Measurements from ENCODE around the gene KLK11.

KLK11 gene

DNA sequence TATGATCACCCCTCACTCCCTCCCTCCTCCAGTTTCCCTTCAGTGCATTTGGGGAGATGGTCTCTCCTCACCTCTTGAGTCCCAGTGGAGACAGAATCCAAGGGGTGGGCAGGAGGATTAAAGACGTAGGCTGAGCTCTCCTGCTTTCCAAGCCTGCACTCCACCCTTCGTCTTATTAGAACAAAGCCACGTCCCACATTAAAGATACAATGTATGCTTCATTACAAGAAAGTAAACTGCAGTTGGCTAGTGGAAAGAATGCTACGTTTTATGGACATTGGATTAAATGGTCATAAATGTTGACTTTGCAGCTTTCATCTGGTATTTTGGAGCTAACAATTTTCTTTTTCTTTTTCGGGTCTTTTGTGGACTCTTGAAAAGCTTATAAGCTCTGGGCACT lies 1.5 kb upstream of the KLK11 start:
- no peak for DNase-seq (ENCODE audit: low read depth)

GRCh38 chr19:51027126-51027806 lies 850 bp upstream of the KLK11 start:
- no peak for DNase-seq (ENCODE audit: low read depth)

DNA sequence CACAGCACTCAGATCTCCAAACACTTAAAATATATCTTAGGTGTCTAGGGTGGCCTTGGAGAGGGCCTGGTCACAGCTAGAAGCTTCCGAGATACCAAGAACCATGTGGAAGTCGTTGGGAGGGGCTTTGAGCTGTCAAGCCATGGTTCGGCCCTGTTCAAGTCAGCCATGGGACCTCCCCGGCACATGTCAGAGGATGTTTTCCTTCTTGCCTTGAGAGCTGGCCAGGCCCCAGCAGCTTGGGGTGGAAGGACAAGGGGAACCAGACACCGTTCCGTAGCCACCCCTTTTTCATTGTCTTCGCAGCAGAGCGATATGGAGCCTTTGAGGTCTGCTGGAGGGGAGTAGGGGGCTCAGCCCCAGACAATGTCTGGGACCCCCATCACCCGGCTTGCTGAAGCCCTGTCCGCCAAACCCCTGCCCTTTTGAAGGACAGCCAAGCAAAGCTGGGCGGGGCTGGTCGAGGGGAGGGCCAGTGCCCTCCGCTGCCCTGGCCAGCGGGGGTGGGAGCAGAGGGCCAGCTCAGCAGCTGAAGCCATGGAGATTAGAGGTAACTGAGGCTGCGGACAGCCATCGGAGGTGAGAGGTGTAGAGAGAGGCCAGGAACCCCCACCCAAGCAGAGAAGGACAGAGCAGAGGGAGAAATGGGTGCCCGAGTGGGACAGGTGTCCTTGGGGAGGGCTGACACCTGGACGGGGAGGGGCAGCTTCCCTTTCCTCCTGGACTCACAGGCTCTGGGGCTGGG lies 435 bp downstream of the KLK11 start:
- DNase-seq (ENCODE audit: low read depth), result no peak

- no peak for DNase-seq (ENCODE audit: low read depth)
These were observed 1.0 kb downstream of the KLK11 start for GRCh38 chr19:51025401-51025800.

- DNase-seq (ENCODE audit: low read depth), result no peak
These were observed 1.5 kb downstream of the KLK11 start for GRCh38 chr19:51024924-51025323.

DNA sequence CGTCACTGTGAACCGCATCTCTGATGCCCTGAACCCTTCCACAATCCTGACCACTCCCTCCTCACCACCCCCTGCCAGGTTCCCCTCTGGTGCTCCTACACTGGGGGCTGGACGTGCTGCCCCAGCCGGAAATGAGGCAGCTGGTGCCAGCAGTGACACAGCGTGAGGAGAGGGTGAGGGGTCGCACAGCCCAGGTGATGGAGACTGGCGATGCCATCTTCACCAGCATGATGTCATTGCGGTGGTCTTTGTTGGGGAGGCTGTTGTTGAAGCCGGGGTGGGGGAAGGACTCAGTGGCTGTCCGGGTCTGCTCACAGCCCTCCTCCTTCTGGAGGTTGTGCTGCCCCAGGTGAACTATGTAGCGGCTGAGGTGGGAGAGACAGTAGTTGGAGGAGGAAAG lies 2.5 kb downstream of the KLK11 start:
- DNase-seq (ENCODE audit: low read depth), result no peak

DNA sequence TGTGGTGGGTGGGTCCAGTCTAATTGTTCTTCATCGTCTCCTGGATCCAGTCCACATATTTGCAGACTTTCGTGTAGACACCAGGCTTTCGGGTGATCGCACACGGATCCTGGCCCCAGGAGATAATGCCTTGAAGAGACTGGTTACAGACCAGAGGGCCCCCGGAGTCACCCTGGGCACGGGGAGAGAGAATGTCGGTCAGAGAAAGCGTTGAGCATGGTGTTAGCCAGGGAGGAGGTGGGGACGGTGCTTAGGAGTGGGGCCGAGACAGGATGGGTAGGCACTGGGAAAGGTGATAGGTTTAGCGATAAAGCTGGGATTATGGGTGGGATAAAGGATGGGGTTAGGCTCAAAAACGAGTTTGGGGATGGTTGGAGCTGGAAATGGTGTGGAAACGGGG lies 3.9 kb downstream of the KLK11 start:
- DNase-seq (ENCODE audit: low read depth), result no peak

DNA sequence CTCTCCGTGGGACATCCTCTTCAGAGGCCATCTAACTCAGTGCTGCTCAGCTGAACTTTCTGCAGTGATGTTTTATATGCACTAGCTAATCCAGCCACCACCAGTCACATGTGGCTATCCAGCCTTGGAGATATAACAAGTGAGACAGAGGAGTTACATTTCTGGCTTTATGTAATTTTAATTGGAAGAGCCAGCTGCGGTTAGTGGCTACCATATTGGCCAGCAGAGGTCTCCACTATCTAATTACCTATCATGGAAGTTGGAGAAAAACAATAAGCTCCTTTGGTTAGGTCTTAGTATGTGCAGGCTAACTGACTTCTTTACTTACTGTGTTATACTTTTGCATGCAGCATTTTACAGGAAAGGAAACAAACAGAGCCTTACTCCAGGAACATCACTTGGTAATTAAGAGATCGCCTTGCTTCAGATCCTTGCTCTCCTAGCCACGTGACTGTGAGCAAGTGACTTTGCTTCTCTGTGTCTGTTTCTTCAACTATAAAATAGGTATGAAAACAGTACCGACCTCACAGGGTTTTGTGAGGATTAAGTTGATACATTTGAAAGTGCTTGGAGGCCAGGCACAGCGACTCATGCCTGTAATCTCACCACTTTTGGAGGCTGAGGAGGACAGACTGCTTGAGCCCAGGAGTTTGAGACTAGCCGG lies 5.3 kb downstream of the KLK11 start:
- no peak for DNase-seq (ENCODE audit: low read depth)

DNA sequence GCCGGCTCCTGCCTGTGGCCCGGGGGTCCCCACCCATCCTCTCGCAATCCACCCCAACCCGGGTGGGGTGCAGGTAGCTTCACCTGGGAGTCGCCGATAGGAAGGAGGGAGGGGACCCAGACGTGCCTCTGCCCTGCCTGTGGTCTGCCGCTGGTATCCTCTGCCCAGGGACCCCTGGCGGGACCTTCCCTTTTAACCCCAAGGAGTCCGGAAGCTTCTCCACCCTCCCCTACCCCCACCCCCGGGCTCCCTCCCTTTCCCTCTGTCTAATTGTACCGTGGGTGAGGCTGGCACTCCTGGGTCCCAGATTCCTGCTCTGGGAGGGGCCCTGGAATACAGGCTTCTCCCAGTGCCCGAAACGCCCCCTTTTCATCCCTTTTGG lies 6.9 kb downstream of the KLK11 start, which contains the start of gene KLK10:
TSS of gene KLK10 (minus strand) at position 166 of the 382 bp plus-strand sequence. CDS start 579 bp downstream, outside the sequence.
- no peak for DNase-seq (ENCODE audit: low read depth)

DNA sequence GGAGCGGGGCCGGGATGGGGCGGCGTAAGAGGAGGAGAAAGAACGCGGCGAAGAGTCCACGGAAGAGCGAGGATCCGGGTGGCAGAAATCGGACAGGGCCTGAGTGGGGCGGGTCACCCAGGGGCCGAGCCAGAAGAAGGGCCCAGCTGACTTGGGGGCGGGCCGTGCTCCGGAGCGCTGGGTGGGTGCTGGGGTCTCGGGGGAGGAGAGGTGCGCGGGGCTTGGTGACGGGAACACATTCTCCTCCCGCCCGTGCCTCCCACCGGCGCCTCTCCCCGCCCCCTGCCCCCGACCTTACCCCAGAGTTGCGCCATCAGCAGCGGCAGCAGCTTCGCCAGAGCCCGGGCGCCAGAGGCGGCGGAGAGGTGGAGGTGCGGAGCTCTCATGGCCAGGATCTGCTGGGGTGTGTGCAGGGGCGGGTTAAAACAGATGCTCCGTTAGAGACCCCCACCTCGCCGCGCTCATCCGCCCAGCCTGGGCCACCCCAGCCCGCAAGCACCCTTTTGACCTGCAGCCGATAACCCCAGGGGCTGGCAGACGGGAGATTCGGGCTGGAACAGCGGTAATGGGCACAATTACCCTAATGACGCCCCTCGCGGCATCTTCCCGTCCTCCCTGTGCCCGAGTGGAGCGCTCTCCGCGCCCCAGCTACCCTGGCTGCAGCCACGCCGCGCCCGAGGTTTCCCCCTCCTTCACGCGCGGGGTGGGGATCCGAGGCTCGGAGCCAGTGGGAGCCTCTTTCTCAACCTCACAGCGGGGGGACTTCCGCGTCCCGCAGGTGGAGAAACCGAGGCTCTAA lies 7.5 kb downstream of the KLK11 start:
- no peak for DNase-seq (ENCODE audit: low read depth)

DNA sequence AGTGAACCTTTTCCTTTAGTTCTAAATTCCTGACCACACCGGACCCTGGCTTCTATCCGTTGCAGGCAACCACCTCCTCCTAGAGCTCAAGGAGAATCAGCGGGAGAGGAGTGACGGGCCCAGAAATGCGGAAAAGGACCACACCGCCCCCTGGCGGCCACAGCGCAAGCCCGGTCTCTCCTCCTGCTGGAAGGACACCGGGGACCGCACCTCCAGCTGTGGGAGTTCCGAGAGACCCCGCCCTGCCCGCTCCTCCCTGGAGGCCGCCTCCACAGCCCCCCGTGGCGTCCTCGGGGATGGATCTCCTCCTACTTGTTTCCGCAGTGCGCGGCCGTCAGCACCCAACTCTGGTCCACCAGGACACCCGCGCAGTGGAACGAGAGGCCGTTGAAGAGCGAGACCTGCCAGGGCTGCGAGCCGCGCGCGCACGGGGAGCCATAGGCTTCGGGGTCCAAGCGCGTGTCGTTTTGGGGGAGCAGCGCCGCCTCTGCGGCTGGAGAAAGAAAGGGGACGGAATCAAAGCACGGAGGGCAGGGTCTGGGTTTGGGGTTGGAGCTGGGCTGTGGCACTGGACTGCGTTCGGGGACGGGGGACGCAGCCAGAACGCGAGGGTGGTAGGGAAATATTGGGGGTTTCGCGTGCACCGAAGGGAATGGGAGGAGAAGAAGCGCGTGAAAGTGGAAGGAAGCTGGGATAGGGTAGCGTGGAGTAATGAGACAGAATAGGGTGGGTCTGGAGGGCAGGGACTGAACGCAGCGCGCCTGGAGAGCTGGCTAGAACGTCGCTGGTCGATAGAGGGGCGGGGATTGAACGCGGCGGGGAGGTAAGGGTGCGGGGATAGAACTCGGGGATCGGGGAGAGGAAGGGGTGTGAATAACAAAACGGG lies 9.4 kb downstream of the KLK11 start:
- no peak for DNase-seq (ENCODE audit: low read depth)

DNA sequence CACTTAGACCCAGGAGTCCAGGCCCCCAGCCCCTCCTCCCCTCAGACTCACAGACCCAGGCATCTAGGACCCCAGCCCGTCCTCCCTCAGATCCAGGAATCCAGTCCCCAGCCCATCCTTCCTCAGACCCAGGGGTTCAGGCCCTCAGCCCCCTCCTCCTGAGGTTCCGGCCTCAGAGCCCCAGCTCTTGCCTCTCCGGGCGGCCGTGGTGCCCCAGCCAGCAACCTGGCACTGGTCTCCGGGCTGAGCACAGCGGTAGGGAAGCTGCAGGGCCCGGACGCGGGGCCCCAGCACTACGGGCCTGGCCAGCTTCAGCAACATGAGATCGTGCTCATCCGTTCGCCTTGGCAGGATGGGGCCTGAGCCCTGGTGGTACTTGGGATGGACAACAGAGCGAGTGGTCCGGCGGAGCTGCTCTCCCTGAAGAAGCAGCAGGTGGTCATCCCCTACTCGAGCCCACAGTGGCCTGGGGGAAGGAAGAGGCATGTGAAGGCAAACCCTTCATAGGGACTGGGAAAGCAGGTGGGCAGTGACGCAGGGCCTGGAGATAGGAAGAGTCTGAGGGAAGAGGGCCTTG lies 10.6 kb downstream of the KLK11 start:
- DNase-seq (ENCODE audit: low read depth), result no peak

DNA sequence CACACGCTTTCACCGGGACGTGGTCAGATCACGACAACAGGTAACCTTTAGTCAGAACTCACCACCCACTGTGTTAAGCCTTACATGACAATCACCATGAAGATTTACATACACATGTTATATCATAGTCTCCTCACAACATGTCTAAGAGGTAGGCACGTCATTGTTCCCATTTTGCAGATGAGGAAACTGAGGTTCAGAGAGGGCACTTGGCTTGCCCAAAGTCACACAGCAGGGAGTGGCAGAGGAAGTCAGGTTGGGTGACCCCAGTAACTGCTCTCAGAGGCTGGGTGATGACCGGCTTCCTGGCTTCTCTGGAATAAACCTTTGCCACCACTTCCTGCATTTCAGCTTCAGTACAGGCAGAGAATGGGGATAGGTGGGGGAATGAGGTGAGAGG lies 12.2 kb downstream of the KLK11 start:
- DNase-seq (ENCODE audit: low read depth), result no peak

DNA sequence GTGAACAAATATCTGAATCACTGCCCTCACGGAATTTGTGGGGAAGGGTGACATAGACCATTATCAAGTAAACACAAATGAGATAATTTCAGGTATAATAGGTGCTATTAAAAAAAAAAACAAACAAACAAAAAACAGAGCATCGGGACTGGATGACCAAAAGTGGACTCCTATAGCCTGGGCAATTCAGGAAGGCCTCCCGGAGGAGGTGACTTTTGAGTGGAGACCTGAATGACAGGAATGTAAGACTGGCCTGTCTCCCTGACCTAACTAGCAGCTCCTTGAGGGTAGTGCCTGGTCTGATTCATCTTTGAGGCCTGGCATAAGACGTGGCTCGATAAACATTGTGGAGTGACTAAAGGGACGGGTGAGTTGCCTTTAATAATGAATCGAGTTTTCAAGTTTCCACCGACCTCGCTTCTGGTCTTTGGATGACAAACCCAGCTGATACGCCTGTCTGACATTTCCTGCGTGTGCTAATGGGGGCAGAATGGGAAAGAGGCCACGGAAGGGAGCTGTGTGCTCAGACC lies 13.7 kb downstream of the KLK11 start:
- DNase-seq (ENCODE audit: low read depth), result no peak

GRCh38 chr19:51010066-51010795 lies 16.2 kb downstream of the KLK11 start:
- no peak for DNase-seq (ENCODE audit: low read depth)

- DNase-seq (ENCODE audit: low read depth), result no peak
These were observed 17.1 kb downstream of the KLK11 start for GRCh38 chr19:51009061-51009891.

- DNase-seq (ENCODE audit: low read depth), result no peak
These were observed 18.9 kb downstream of the KLK11 start for GRCh38 chr19:51007488-51007887.

- no peak for DNase-seq (ENCODE audit: low read depth)
These were observed 20.0 kb downstream of the KLK11 start for GRCh38 chr19:51006406-51006805.

- DNase-seq (ENCODE audit: low read depth), result no peak
These were observed 21.2 kb downstream of the KLK11 start for GRCh38 chr19:51005248-51005647.
